Activated T-cell treated with anti-CD3 and anti-CD28 coated beads, Interleukin-2, amount 50 U/mL, for 72 hours (primary cell): ENCODE data around the gene TOM1L2. TPM values are rescaled to one million over a fixed set of nuclear protein-coding genes. Genes with fewer than 3 reads are reported as not detected.
"Not testable (repeated sequence)": the region's sequence is repeated elsewhere in the genome, so short reads cannot be mapped to it uniquely, and the experiment has no call there.

Experiments used
- ATAC-seq, 2 donors: fragments of 150-1000 bp; cut with Tn5 transposase; replicated peaks in 1 of 2; 2 replicates each; pipeline ENCODE4 v1.10.0; 2021; ENCODE audit warnings: moderate library complexity in 2 of 2, mild to moderate bottlenecking in 1 of 2
- DNase-seq, 2 donors: peaks; one replicate each; pipeline ENCODE4 v3.0.0; 2021 to 2022; ENCODE audit warnings: mixed read lengths in 1 of 2
- H3K27ac Mint-ChIP-seq: one replicate; pipeline ENCODE4 v1.8.0; 2022; ENCODE audit warnings: mild to moderate bottlenecking, moderate library complexity, mixed read lengths
- H3K27me3 Mint-ChIP-seq: one replicate; pipeline ENCODE4 v1.8.0; 2022; ENCODE audit warnings: low read depth, mixed read lengths
- H3K36me3 Mint-ChIP-seq, 2 donors: one replicate each; pipeline ENCODE4 v1.8.0; 2022; ENCODE audit warnings: mixed read lengths in 2 of 2, mild to moderate bottlenecking in 1 of 2; ENCODE audit not compliant: insufficient read depth in 2 of 2
- H3K4me1 Mint-ChIP-seq: one replicate; pipeline ENCODE4 v1.8.0; 2022; ENCODE audit warnings: low read depth, mixed read lengths
- H3K4me3 Mint-ChIP-seq, 2 donors: one replicate each; pipeline ENCODE4 v1.8.0; 2022; ENCODE audit warnings: mild to moderate bottlenecking in 2 of 2, mixed read lengths in 2 of 2, moderate library complexity in 2 of 2
- H3K9me3 Mint-ChIP-seq, 2 donors: one replicate each; pipeline ENCODE4 v1.8.0; 2022; ENCODE audit warnings: mixed read lengths in 2 of 2
- total RNA-seq, 2 donors: library from RNA; stranded (reverse); gene quantifications; one replicate each; pipeline ENCODE4 v1.2.3, GENCODE V29; 2022

The TOM1L2 gene
- total RNA-seq, 2 donors from 2014 or later: 23.7 to 26.9 TPM

- Mint-ChIP-seq H3K36me3 (peaks cover 8 to 21% of the 10 kb centered on the region in 2 donors), H3K27me3 (no peaks in the 10 kb centered on the region), H3K27ac (no peak overlapping the region), H3K9me3 (no peaks in the 10 kb centered on the region), H3K4me3 (no peak overlapping the region), H3K4me1 (peaks cover 23% of the 10 kb centered on the region)
- DNase-seq (no peak), ATAC-seq (no peak)
Observed at GRCh38 chr17:17813725-17814095, 158.5 kb downstream of the TOM1L2 start.

GRCh38 chr17:17813055-17813724, 159.0 kb downstream of the TOM1L2 start:
- Mint-ChIP-seq H3K27ac (no peak overlapping the region), H3K9me3 (no peaks in the 10 kb centered on the region), H3K36me3 (peaks cover 5 to 18% of the 10 kb centered on the region in 2 donors), H3K4me1 (peaks cover 22% of the 10 kb centered on the region), H3K27me3 (no peaks in the 10 kb centered on the region), H3K4me3 (no peak overlapping the region)
- no peak for DNase-seq
- peak in 1 of 2 donors; percentile 1 for ATAC-seq

GRCh38 chr17:17812211-17813054, 159.8 kb downstream of the TOM1L2 start:
- DNase-seq: peak; percentile 58 to 77
- no peaks in the 10 kb centered on the region for H3K27me3 Mint-ChIP-seq
- ATAC-seq: peak; percentile 36 to 41
- H3K4me1 Mint-ChIP-seq: peaks cover 22% of the 10 kb centered on the region
- no peak overlapping the region for H3K27ac Mint-ChIP-seq
- peaks cover 5 to 14% of the 10 kb centered on the region in 2 donors for H3K36me3 Mint-ChIP-seq
- H3K9me3 Mint-ChIP-seq: no peaks in the 10 kb centered on the region
- no peak overlapping the region for H3K4me3 Mint-ChIP-seq

GRCh38 chr17:17811381-17812210, 160.6 kb downstream of the TOM1L2 start:
- no peak for ATAC-seq
- H3K36me3 Mint-ChIP-seq: peaks cover 4 to 11% of the 10 kb centered on the region in 2 donors
- H3K27ac Mint-ChIP-seq: peak overlapping the region; percentile 81
- peaks cover 22% of the 10 kb centered on the region for H3K4me1 Mint-ChIP-seq
- H3K9me3 Mint-ChIP-seq: no peaks in the 10 kb centered on the region
- no peaks in the 10 kb centered on the region for H3K27me3 Mint-ChIP-seq
- no peak overlapping the region for H3K4me3 Mint-ChIP-seq
- DNase-seq: no peak

GRCh38 chr17:17810895-17811248, 161.3 kb downstream of the TOM1L2 start:
- Mint-ChIP-seq H3K4me3 (no peak overlapping the region), H3K9me3 (no peaks in the 10 kb centered on the region), H3K27ac (no peak overlapping the region), H3K4me1 (peaks cover 22% of the 10 kb centered on the region), H3K27me3 (no peaks in the 10 kb centered on the region), H3K36me3 (peaks cover 4 to 5% of the 10 kb centered on the region in 2 donors)
- no peak for DNase-seq
- no peak for ATAC-seq

GRCh38 chr17:17810084-17810894, 161.9 kb downstream of the TOM1L2 start:
- H3K27me3 Mint-ChIP-seq: no peaks in the 10 kb centered on the region
- H3K36me3 Mint-ChIP-seq: peaks cover 4 to 5% of the 10 kb centered on the region in 2 donors
- H3K9me3 Mint-ChIP-seq: no peaks in the 10 kb centered on the region
- H3K4me1 Mint-ChIP-seq: peaks cover 22% of the 10 kb centered on the region
- DNase-seq: no peak
- no peak overlapping the region for H3K27ac Mint-ChIP-seq
- no peak overlapping the region for H3K4me3 Mint-ChIP-seq
- ATAC-seq: no peak

GRCh38 chr17:17809531-17810083, 162.6 kb downstream of the TOM1L2 start:
- Mint-ChIP-seq H3K4me3 (no peak overlapping the region), H3K9me3 (no peaks in the 10 kb centered on the region), H3K36me3 (peaks cover 4 to 5% of the 10 kb centered on the region in 2 donors), H3K4me1 (peaks cover 22% of the 10 kb centered on the region), H3K27ac (no peak overlapping the region), H3K27me3 (no peaks in the 10 kb centered on the region)
- DNase-seq (no peak), ATAC-seq (no peak)

GRCh38 chr17:17808706-17809432, 163.3 kb downstream of the TOM1L2 start:
- Mint-ChIP-seq H3K4me3 (peak overlapping the region in 1 of 2 donors; percentile 10), H3K36me3 (peaks cover 4% of the 10 kb centered on the region in 2 donors), H3K27me3 (no peaks in the 10 kb centered on the region), H3K27ac (peak overlapping the region; percentile 44), H3K9me3 (no peaks in the 10 kb centered on the region), H3K4me1 (peaks cover 22% of the 10 kb centered on the region)
- DNase-seq (peak in 1 of 2 donors; percentile 27), ATAC-seq (peak; percentile 28 to 47)

- H3K4me1 Mint-ChIP-seq: peaks cover 22% of the 10 kb centered on the region
- H3K9me3 Mint-ChIP-seq, H3K4me3 Mint-ChIP-seq, H3K27me3 Mint-ChIP-seq, ATAC-seq, H3K36me3 Mint-ChIP-seq, DNase-seq, H3K27ac Mint-ChIP-seq: not testable (repeated sequence)
Observed at GRCh38 chr17:17808200-17808599, 164.0 kb downstream of the TOM1L2 start.

- Mint-ChIP-seq H3K4me3 (no peak overlapping the region), H3K27ac (peak overlapping the region; percentile 90), H3K9me3 (no peaks in the 10 kb centered on the region), H3K36me3 (peaks cover 0 to 4% of the 10 kb centered on the region in 2 donors), H3K27me3 (no peaks in the 10 kb centered on the region), H3K4me1 (peaks cover 22% of the 10 kb centered on the region)
- ATAC-seq (no peak), DNase-seq (no peak)
Observed at GRCh38 chr17:17807440-17807839, 164.8 kb downstream of the TOM1L2 start.

- H3K27ac Mint-ChIP-seq: no peak overlapping the region
- ATAC-seq (no peak), DNase-seq (no peak)
- peaks cover 0 to 4% of the 10 kb centered on the region in 2 donors for H3K36me3 Mint-ChIP-seq
- H3K4me3 Mint-ChIP-seq: no peak overlapping the region
- H3K9me3 Mint-ChIP-seq: no peaks in the 10 kb centered on the region
- H3K27me3 Mint-ChIP-seq: no peaks in the 10 kb centered on the region
- H3K4me1 Mint-ChIP-seq: peaks cover 15% of the 10 kb centered on the region
Observed at GRCh38 chr17:17806611-17807274, 165.5 kb downstream of the TOM1L2 start.
